NCI-H1048 (cell line): ENCODE data around the gene TBC1D23.
"Not testable (repeated sequence)": the region's sequence is repeated elsewhere in the genome, so short reads cannot be mapped to it uniquely, and the experiment has no call there.

Source experiments
- DNase-seq: peaks from one replicate; lab custom pipeline; 2025; lab: John Stamatoyannopoulos, UW

The TBC1D23 gene

GRCh38 chr3:100256731-100257151, 4.1 kb upstream of the TBC1D23 start:
- no peak for DNase-seq

- no peak for DNase-seq
Measured at GRCh38 chr3:100257586-100257985, 3.2 kb upstream of the TBC1D23 start.

GRCh38 chr3:100260081-100260684, 609 bp upstream of the TBC1D23 start:
- DNase-seq: no peak

GRCh38 chr3:100261485-100261903, 702 bp downstream of the TBC1D23 start:
- no peak for DNase-seq

DNA sequence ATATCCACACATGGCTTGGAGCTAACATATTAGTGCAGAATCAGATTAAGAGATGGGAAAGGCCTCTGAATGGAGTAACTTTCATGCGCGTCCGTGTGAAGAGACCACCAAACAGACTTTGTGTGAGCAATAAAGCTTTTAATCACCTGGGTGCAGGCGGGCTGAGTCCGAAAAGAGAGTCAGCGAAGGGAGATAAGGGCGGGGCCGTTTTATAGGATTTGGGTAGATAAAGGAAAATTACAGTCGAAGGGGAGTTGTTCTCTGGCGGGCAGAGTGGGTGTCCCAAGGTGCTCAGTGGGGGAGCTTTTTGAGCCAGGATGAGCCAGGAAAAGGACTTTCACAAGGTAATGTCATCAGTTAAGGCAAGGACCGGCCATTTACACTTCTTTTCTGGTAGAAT, 2.1 kb downstream of the TBC1D23 start:
- DNase-seq: not testable (repeated sequence)

- DNase-seq: no peak
Measured at GRCh38 chr3:100263583-100263982, 2.8 kb downstream of the TBC1D23 start.

DNA sequence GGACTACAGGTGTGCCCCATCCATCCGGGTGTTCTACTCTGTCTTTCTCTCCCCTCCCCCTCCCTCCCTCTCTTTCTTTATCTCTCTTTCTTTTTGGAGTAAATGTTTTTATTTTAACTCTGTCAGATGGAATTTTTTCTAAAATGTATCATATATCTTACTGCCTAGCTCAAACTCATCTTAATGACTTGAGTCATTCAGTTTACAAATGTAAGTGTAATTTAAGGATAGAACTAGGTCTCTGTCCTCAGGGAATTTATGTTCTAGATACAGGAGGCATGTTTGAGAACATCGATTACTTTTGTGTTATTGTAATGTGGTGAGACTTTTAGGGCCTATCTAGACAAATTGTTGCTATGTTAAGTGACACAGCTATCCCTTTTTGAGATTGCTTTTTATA, 3.5 kb downstream of the TBC1D23 start:
- no peak for DNase-seq

GRCh38 chr3:100265016-100265415, 4.2 kb downstream of the TBC1D23 start:
- no peak for DNase-seq

- DNase-seq: no peak
Measured at GRCh38 chr3:100266531-100266930, 5.7 kb downstream of the TBC1D23 start.

DNA sequence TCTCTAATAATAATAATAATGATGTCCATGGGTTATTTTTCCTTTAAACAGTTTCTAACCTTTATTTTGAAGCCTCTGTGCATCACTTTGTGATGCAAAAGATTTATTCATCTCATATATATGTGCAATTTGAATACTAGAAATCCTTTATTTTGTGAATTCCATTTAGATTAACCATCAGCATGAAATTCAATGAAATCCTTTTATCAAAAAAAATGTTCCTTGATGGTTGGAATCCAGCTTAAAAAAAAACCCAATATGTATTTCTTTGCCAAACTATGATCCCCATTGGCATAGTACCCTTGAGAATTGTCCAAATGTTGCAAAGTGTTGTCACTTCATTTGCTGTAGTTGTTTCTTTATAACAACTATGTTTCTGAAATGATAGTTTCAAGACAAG, 7.4 kb downstream of the TBC1D23 start:
- no peak for DNase-seq

DNA sequence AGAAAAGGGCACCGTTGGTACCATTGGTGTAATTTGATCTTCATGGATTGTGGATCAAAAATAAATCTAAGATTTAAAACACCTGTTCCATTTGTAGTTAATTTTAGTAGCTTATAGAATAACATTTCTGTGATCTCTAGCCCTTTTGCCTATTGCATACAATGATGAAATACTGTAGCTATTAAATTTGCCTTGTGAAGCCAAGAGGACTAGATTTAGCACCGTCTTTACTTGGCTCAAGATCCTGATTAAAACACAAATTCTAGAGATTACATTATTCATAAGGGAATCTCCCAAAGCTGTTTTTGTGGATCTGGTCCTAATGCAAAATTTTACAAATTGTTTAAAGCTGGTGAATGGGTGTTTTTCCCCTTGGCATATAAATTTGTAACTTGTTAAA, 8.2 kb downstream of the TBC1D23 start:
- DNase-seq: no peak

DNA sequence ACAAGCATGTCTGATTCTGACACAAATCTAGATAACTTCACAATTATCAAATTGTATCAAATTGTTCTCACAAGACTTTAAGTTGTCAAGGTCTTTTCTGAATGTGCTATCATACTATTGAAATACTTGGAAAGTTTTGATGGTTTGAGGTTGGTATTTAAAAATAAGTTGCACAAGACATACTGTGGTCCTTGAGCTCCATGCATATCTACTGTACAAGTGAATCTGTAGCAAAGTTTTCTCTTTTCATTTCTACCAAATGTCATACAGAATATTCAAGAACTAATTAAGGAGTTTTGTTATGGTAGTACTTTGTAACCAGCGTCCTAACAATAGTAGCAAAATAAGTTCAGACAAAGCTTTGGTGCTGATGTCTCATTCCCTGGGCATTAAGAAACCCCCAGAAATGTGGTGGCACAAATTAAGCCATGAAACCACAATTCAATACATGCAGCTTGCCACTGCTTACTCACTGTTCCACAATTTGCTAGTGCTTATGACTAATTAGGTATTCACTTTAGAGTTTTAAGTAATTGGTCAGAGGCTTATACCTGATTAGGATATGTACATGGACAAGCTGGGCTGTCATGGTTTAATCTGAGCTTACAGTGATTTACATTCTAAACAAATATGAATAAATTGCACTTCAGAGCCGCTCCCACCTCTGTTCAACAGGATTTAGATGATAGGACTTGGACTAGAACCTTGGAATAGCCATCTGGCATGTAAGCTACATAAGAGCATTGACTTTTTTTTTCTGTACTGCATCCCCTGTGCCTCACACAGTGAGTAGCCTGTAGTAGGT, 8.8 kb downstream of the TBC1D23 start:
- DNase-seq: no peak

DNA sequence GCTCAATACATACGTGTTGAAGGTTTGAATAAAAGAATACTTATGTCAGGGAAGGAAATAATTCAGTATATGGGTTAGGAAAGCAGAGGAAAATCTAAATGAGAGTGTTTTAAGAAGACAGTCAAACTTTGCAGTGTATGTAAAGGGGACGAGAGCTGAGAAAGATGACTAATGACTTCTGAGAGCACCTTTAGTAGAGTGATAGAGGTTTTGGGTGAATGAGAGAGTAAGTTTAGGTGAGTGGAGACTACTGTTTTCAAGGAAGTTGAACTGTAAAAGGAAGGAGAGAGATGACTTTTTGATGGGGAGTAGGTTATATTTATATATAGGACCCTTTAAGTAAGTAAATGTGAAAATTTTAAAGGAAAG, 9.4 kb downstream of the TBC1D23 start:
- no peak for DNase-seq

DNA sequence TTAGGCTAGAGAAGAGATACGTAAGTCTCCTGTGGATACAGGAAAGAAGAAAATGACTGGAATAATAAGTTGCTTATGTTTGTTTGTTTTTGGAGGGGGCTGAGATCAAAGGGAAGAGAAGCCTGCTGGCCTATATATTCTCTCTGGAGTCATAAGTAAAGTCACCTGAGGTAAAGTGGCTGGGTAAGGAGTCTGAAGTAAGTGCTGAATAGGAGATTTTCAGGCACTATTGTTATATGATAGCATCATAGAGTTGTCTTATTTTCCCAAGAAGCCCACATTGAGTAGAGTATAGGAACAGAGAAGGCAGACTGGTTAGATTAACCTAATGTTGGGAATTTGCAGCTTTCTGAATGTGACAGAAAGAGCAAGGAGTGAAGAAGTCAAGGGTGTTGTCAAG, 10.7 kb downstream of the TBC1D23 start:
- no peak for DNase-seq

DNA sequence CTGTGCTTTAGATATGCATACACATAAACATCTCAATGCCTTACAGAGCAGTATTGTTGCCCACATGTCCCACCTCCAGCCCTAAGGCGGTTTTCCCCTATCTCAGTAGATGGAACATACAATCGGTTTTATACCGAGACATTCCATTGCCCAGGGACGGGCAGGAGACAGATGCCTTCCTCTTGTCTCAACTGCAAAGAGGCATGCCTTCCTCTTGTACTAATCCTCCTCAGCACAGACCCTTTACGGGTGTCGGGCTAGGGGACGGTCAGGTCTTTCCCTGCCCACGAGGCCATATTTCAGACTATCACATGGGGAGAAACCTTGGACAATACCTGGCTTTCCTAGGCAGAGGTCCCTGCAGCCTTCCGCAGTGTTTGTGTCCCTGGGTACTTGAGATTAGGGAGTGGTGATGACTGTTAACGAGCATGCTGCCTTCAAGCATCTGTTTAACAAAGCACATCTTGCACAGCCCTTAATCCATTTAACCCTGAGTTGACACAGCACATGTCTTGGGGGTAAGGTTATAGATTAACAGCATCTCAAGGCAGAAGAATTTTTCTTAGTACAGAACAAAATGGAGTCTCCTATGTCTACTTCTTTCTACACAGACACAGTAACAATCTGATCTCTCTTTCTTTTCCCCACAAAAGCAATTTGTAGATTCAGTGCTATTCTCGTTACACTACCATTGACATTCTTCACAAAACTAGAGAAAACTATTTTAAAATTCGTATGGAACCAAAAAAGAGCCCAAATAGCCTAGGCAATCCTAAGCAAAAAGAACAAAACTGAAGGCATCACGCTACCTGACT, 12.2 kb downstream of the TBC1D23 start:
- DNase-seq: not testable (repeated sequence)

DNA sequence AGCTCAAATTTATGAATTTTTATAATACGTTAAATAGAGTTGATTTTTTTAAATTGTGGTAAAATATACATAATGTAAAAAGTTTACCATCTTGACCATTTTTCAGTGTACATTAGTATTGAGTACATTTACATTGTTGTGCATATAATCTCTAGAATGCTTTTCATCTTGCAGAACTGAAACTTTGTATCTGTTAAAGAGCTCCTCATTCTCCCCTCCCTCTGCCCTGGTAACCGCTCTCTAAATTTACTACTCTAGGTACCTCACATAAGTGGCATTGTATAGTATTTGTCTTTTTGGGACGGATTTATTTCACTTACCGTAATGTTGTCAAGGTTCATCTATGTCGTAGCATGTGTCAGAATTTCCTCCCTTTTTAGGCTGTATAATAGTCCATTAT, 13.6 kb downstream of the TBC1D23 start:
- DNase-seq: no peak

GRCh38 chr3:100277255-100277800, 16.5 kb downstream of the TBC1D23 start:
- DNase-seq: no peak

DNA sequence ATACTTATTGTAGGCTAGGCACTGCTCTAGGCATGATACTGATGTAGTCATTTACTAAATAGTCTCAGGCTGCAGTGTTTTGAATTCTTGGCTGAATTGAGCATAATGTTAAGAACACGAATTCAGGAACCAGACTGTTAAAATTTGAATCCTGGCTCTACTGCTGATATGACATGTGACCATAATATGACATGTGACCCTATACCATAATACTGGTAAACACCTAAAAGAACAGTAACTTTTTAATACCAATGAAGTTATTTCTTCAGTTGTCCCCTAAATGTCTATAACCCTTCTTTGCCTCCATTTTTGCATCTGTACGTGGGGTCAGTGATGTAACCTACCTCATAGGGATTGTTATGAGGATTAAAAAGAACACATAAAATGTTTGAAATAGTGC, 18.1 kb downstream of the TBC1D23 start:
- no peak for DNase-seq

DNA sequence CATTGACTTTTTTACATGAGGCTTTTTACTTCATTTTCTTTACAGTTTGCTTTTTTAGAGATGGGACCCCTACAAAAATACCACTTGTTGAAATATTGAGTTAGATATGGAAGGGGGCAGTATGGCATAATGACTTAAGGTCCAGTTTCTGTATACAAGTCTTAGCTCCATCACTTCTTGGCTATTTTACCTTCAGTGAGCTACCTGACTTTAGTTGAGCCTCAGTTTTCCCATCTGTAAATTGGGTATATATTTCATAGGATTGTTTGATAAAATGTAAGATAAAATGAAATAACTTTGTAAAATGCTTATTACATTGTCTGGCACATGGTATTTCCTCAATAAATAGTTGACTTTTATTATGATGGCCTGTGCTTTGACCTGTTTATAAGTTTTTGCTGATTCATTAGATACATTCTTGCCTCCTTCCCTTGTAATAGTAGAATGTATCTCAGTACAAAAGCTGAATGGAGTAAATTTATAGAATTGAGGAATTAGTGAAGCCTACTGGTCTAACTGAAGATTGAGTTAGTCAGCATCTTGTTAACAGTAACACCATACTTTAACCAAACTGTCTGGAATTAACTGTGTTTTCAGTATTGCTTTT, 27.6 kb downstream of the TBC1D23 start:
- no peak for DNase-seq

GRCh38 chr3:100289339-100289738, 28.5 kb downstream of the TBC1D23 start:
- DNase-seq: no peak

DNA sequence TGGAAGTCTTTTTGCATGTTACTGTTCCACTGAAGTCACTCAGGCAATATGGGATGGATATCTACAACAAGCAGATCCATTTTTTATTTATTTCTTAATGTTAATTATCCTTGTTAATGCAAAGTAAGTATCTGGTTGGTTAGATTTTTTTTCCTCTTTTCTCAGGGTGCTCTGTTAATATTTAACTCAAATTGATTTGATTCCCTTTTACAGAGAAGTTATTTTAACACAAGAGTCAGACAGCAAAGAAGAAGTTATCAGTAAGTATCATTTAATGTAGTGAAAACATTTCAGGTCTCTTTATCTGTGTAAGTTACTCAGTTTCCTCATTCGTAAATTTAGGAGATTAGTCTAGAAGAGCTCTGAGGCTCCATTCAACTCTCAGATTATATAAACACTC, 34.3 kb downstream of the TBC1D23 start:
- DNase-seq: no peak

DNA sequence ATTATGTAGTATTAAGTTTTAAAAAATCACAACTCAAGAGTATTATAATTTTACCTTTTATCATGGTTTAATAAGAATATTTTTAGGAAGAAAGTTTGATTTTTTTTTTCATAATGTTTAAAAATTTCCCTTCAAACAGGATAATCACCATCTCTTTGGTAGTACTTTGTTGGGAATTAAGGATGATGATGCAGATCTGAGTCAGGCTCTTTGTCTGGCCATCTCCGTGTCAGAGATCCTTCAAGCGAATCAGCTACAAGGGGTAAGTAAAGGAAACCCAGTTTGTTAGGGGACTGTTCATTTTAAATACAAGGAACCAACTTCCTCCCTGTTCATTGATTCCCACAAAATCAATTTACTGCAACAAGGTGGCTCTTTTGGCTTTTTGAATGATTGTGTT, 37.0 kb downstream of the TBC1D23 start:
- no peak for DNase-seq
